Measurements from ENCODE around the gene NOL4L.

NOL4L gene

GRCh38 chr20:32613192-32614053, 28.3 kb upstream of the NOL4L start:
- DNase-seq (ENCODE audit: low spot score), result no peak

DNA sequence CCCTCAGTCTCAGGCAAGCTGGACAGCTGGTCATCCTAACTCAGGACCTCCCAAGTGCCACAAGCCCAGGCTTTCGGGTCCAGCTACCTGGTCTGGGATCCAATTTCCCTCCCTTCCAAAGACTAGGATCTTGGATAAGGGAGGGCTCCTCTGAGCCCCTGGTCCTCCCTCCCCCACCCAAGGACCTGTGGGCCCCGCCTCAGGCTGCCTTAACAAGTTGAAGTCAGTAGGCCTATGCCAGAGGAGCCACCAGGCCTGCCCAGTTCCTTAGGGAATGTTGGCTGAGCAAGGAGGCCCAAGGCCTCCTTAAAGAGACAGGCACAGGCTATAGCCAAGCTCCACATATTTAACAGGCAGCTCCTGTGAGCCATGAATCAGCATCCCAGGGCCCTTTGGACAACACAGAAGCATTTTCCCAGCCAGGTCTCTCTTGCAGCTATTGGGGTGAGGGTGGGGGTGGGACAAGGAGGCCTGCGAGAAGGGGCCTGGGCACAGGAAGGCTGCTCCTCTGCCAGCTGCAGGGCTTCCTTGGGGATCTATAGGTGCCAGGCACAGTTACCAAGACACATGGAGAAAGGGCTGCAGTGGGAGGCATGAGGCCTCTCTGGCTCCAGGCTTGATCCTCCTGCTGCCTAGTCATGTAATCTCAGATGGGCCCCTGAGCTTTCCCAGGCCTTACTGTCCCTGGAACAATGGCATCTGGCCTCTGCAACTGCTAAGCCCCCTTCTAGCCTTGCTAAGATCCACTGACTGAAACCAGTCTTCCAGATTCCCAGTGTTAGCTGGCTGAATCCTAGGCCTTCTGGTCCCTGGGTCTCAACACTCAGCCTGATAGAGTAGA, 27.4 kb upstream of the NOL4L start:
- no peak for DNase-seq (ENCODE audit: low spot score)

DNA sequence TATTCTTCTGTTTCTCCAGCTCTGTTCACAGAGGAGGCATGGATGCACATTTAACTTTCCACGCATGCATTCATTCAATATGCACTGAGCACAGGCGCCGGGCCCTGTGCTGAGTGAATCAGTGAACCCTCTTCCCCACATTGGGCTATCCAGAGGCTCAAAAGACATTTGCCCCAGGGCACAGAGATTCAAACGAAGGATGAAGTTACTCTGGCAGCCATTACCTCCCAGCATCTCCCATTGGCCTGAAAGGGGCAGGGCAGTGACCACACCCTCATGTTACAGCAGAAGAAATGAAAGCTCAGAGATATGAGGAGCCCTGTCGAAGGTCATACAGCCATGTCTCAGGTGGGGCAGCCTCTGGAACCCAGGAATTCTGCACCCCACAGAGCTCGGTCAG, 26.7 kb upstream of the NOL4L start:
- DNase-seq (ENCODE audit: low spot score), result no peak

- DNase-seq (ENCODE audit: low spot score), result no peak
Observed at GRCh38 chr20:32611286-32611685, 26.2 kb upstream of the NOL4L start.

- DNase-seq (ENCODE audit: low spot score), result no peak
Observed at GRCh38 chr20:32610472-32611218, 25.5 kb upstream of the NOL4L start.

- no peak for DNase-seq (ENCODE audit: low spot score)
Observed at GRCh38 chr20:32609993-32610392, 24.9 kb upstream of the NOL4L start.

DNA sequence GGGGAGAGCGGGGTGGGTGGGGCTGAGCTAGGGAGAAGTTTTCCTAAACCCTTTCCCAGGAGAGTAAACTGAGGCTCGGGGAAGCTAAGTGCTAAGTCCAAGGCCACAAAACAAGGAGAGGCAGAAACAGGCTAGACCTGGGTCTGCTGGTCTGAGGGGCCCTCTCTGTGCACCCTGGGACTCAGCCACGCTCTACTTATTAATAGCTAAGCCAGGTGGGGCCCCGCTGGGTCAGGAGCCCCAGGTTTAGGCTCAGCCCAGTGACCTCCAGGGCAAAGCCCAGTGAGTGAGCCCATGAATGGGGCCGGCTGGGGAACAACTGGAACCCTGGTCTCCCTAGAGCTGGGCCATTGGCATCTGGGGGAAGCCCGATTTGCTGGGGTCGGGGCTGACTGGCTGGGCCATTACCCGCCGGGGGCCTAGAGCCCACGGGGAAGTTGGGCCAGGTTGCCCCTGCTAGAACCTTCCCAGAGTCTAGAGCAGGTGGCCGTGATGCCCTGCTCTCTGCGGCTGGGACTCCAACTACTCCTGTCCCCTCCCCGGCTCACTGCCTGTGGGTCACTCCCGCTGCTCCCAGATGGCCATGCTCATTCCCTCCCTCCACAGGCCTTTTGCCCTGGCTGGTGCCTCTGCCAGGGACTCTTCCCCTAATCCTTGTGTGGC, 24.1 kb upstream of the NOL4L start:
- DNase-seq (ENCODE audit: low spot score), result no peak

DNA sequence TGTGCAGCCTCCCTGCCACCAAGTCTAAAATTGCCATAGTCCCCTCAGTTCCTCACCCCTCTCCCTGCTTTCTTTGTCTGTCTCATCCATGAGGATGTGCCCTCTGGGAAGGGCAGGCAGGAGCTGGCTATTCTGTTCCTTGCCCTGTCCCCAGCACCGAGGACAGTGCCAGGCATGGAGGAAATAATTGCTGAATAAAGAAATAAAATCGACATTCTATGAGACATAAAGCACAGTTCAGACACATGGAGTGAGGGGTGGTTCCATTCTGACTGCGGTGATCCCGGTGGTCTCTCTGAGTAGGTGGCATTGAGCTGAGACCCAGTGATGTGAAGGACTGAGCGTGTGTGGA, 23.5 kb upstream of the NOL4L start:
- DNase-seq (ENCODE audit: low spot score), result no peak

DNA sequence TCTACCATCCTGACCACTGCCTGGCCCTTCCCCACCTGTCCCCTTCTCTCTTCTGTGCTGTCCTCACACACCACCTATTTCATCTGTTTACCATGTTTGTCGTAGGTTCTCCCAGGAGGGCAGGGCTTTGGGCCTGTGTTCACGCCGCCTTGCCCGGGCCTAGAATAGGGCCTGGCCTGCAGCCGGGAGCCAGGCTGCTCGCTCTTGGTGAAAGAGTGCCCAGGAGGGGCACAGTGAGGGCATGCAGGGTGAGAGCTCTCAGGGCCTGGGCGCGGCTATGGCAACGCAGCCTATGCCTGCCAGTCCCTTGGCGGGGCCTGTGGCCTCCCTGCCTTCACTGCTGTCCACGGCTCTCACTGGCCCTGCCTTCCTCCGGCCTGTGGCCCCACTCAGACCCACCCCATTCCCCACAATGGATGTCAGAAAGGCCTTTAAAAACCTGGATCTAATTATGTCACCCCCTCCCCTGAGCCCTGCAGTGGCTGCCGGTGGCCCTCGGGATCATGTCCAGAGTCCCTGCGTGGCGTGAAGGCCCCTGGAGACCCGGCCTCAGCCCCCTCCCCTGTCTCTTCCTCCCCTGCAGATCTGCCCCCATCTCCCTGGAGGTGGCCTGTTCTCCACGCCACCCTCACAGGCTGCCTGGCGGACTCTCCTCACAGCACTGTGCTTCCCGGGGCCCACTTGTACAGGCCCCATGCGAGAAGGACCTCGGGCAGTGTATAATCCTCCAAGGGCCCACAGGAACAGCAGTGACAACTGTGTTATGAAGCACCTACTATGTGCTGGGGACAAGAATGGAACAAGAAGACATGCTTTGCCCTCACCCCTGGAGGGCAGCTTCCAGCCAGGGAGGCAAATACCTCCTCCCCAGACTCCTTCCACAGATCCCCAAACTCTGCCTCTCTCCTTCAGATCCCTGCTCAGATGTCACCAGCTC, 22.9 kb upstream of the NOL4L start:
- no peak for DNase-seq (ENCODE audit: low spot score)

GRCh38 chr20:32607324-32607723, 22.2 kb upstream of the NOL4L start:
- no peak for DNase-seq (ENCODE audit: low spot score)

DNA sequence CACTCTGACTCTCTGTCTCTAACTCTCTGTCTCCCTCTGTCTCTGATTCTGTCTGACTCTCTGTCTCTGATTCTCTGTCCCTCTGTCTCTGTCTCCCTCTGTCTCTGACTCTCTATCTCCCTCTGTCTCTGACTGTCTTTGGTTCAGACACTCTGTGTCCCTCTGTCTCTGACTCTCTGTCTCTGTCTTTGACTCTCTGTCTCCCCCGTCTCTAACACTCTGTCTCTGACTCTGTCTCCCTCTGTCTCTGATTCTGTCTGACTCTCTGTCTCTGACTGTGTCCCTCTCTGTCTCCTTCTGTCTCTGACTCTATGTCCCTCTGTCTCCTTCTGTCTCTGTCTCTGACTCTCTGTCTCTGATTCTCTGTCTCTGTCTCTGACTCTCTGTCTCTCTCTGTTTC, 21.7 kb upstream of the NOL4L start:
- DNase-seq (ENCODE audit: low spot score), result no peak

- no peak for DNase-seq (ENCODE audit: low spot score)
Observed at GRCh38 chr20:32606107-32606506, 21.0 kb upstream of the NOL4L start.

DNA sequence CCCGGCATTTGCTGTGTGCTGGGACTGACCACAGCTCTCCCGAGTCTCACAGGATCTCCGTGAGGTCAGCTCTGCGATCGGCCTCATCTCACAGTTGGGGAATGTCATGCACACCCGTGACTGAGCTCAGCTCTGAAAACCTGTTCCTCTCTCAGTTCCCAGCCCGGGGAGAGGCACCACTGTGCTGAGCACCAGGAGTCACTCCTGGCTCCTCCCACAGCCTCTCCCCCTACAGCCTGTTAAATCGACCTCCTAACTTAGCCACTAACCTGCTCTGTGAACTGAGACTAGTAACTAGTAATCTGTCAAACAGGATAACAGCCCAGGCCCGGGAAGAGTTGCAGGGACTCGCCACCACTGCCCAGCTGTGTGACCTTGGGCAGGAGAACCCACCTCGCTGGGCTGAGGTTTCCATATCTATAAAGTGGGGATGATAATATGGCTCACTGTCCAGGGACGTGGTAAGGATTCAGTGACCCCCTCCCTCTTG, 20.1 kb upstream of the NOL4L start:
- no peak for DNase-seq (ENCODE audit: low spot score)

DNA sequence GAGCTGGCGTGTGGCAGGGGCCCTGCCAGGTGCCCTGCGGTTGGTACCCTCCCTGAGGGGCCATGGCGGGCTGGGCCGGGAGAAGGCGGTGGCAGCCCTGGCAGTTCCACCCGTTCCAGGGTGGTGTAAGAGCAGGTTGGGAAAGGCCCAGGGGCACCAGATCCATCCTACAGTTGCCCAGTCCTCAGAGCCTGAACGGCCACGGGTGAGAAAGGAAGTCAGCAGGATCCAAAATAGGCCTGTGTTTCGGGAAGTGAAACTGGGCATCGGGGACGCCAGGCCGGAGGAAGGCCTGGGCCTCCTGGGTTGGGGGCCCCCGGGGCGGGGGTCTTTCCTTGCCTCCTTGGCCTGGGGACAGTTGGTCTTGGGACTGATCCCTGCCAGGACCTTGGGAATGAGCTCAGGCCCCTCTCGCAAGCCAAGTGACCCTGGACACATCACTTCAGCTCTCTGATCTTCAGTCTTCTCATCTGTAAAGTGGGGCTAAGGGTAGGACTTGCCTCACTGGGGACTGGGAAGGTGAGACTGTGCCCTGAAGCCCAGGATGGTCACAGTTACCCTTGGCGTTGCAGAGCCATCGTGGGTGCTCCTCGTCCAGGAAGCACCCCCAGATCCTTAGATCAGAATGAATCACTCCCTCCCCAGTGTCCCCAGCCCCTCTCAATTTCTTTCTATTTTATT, 18.1 kb upstream of the NOL4L start:
- no peak for DNase-seq (ENCODE audit: low spot score)

DNA sequence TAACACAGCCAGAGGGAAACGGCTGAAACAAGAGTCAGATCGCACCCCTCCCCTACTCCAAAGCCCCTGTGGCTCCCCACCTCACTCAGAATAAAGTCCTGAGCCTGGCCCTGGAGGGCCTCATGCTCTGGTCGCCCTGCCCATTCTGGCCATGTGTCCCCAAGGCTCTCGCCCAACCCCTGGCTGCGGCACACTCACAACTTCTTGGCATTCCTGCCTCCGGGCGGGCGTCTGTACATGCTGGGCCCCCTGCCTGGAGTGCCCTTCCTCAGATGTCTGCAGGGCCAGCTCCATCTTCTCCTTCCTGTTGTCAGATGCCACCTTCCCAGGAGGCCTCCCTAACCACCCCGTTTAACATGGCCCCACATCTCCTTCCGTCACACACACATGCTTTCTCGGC, 17.1 kb upstream of the NOL4L start:
- DNase-seq (ENCODE audit: low spot score), result no peak

GRCh38 chr20:32600681-32601237, 15.6 kb upstream of the NOL4L start:
- DNase-seq (ENCODE audit: low spot score), result no peak

DNA sequence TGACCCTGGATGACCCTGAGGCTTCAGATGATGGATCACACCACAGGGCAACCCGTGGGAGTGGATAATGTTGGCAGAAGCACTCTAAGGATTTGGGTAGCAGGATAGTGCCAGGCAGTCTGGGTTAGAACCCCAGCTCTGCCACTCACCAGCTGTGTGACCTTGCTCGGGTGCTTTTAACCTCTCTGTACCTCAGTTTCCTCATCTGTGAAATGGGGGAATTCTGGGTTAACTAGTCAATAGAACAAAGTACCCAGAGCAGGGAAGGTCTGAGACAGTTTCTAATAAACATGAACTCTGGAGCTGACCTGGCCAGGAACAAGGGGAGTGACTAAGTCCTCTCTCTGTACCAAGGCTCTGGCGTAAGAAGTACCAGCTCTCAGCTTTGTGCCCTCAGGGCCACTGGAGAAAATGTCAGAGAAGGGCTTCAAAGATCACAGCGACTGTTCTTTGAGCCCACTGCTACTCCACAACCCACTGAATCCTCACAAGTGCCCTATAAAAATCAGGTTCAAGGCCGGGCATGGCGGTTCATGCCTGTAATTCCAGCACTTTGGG, 14.7 kb upstream of the NOL4L start:
- DNase-seq (ENCODE audit: low spot score), result no peak

- no peak for DNase-seq (ENCODE audit: low spot score)
Observed at GRCh38 chr20:32598606-32599005, 13.5 kb upstream of the NOL4L start.

DNA sequence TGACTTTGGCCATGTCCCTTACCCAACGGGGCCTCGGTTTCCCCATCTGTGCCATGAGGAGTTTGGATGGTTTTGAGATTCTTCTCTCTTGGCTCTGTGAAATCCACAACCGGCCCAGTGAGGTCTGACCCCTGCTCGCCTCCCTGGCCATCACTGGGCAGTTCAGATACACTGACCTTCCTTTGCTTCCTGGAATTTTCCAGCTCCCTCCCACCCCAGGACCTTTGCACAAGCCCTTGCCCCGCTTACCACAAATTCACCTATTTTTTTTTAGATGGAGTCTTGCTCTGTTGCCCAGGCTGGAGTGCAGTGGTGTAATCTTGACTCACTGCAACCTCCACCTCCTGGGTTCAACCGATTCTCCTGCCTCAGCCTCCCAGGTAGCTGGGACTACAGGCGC, 12.6 kb upstream of the NOL4L start:
- DNase-seq (ENCODE audit: low spot score), result no peak
